Ishikawa (cell line): ENCODE results near the gene PLCB3.

Experiments
- CEBPB ChIP-seq: IDR thresholded peaks from 2 replicates; pipeline ENCODE4 v1.6.1; 2012
- CREB1 ChIP-seq: IDR thresholded peaks from 2 replicates; pipeline ENCODE4 v1.6.1; 2012; ENCODE audit warnings: low read depth
- EGR1 ChIP-seq: IDR thresholded peaks from 2 replicates; pipeline ENCODE4 v1.6.1; 2012
- EP300 ChIP-seq: IDR thresholded peaks from 2 replicates; pipeline ENCODE4 v1.6.1; 2012; ENCODE audit warnings: borderline replicate concordance
- FOXM1 ChIP-seq: IDR thresholded peaks from 2 replicates; pipeline ENCODE4 v1.6.1; 2012; ENCODE audit warnings: low read depth, borderline replicate concordance
- MAX ChIP-seq: IDR thresholded peaks from 2 replicates; pipeline ENCODE4 v1.6.1; 2012
- NFIC ChIP-seq: IDR thresholded peaks from 2 replicates; pipeline ENCODE4 v1.6.1; 2012
- RAD21 ChIP-seq: IDR thresholded peaks from 2 replicates; pipeline ENCODE4 v1.6.1; 2012; ENCODE audit warnings: low read depth
- TAF1 ChIP-seq: IDR thresholded peaks from 2 replicates; pipeline ENCODE4 v1.6.1; 2012; ENCODE audit warnings: low read depth, mild to moderate bottlenecking
- TEAD4 ChIP-seq: IDR thresholded peaks from 2 replicates; pipeline ENCODE4 v1.6.1; 2012
- YY1 ChIP-seq: IDR thresholded peaks from 2 replicates; pipeline ENCODE4 v1.6.1; 2012; ENCODE audit warnings: low read depth
- ZBTB7A ChIP-seq: IDR thresholded peaks from 2 replicates; pipeline ENCODE4 v1.6.1; 2012; ENCODE audit warnings: low read depth
- TF ChIP-seq, protein P1 (sequence below): IDR thresholded peaks from 2 replicates; pipeline ENCODE4 v1.6.1; 2012; ENCODE audit warnings: low read depth, mild to moderate bottlenecking

DNA sequence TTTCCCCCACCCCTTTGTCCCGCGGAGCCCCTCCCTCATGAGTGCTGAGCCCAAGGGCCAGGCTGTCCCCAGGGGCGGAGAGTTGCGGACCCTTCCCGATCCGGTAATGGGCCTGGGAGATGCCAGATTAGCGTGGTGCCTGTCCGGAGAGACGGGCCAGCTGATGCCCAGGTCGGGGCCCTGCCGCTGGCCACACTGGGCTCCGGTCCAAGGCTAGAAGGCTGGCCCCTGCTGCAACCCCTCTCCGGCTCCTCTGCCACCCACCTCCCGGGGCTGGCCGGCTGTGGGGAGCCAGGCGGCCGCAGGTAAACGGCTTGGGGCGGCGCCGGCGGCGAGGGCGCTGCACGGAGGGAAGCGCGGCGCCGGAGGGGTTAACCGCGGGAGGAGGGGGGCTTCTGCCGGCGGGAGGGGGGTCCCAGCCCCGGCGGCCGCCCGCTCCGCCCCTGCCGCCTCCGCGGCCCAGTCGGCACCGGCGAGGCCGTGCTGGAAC is 40.0 kb downstream of the PLCB3 start, which contains the start of gene KCNK4:
- TF ChIP-seq TAF1 (no peak), RAD21 (no peak), CREB1 (no peak), YY1 (no peak), CEBPB (no peak), FOXM1 (no peak), NFIC (no peak), EP300 (no peak), EGR1 (no peak), TEAD4 (no peak), MAX (no peak), ZBTB7A (no peak)
- TF ChIP-seq, protein P1, sequence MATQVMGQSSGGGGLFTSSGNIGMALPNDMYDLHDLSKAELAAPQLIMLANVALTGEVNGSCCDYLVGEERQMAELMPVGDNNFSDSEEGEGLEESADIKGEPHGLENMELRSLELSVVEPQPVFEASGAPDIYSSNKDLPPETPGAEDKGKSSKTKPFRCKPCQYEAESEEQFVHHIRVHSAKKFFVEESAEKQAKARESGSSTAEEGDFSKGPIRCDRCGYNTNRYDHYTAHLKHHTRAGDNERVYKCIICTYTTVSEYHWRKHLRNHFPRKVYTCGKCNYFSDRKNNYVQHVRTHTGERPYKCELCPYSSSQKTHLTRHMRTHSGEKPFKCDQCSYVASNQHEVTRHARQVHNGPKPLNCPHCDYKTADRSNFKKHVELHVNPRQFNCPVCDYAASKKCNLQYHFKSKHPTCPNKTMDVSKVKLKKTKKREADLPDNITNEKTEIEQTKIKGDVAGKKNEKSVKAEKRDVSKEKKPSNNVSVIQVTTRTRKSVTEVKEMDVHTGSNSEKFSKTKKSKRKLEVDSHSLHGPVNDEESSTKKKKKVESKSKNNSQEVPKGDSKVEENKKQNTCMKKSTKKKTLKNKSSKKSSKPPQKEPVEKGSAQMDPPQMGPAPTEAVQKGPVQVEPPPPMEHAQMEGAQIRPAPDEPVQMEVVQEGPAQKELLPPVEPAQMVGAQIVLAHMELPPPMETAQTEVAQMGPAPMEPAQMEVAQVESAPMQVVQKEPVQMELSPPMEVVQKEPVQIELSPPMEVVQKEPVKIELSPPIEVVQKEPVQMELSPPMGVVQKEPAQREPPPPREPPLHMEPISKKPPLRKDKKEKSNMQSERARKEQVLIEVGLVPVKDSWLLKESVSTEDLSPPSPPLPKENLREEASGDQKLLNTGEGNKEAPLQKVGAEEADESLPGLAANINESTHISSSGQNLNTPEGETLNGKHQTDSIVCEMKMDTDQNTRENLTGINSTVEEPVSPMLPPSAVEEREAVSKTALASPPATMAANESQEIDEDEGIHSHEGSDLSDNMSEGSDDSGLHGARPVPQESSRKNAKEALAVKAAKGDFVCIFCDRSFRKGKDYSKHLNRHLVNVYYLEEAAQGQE = no peak
